Stromal cell of bone marrow (primary cell): Measurements from ENCODE around the gene JPH3.

Source experiments
- DNase-seq: peaks from one replicate; pipeline ENCODE4 v3.0.0-alpha.2; 2012; ENCODE audit warnings: low read depth

JPH3 gene

DNA sequence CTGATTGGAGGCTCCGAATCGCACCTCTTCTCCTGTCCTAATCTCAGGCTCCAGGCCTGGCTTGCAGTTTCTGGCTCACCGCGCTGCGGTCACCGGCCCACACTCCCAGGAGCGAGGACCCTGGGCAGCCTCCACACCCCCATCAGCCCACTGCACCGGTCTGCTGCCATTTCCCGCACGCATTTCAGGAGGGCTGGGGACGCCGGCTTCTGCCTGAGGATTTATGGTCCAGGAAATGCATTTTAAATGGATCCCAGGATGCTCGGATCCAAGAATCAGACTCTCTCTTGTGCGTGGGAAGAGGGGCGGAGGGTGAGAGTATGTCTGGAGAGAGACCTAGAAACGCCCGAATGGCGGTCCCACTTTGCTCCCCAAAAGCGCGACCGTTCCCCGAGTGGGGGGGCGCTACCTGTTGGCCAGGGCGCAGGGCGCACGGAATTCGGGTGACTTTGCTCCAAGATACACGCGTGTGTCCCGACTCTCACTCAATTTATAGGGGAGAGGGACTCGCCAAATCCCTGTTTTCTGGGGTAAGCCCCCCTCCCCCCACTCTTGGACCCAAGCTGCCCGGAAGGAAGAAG, 817 bp upstream of the JPH3 start:
- no peak for DNase-seq

GRCh38 chr16:87602821-87603683, 744 bp downstream of the JPH3 start:
- DNase-seq, result no peak

DNA sequence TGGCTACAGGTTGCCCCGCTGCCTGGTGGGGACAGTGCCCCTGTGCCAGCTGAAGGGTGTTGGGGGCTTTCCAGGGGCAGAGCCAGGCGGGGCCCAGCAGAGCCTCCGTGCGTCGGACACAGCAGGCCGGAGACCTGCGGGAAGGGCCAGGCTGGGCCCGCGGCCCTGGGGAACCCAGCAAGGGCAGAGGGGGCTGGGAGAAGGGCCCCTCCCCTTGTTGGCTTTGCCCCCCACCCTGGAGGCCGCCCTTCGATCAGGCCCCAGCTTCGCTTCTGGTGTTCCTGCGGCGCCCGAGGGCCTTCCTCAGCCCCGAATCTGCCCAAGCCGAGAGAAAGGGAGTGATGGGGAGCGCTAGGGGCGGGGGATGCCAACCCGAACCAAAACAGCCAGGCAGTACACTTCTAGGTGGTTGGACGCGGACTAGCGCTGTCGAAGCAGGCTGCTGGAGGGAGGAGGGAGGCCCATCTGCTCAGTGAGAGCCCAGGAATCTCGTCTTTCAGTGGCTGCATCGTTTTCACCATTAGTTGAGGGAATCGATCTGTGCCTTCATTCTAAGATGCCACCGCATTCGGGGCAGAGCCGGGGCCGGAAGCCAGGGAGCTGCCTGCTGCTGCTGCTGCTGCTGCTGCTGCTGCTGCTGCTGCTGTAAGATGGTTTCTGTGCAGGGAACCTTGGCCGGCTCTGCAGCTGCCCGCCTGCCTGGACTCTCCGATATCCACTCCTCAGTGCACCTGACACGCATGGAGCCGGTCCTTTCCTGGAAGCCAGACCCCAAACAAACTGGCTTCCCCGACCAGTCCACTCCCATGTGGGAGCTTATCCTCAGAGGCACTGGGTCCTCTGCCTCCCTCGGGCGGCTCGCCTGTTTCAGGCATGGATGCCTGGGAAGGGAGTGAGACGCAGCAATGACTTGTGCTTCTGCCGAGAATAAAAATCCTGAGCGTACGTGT, 1.7 kb downstream of the JPH3 start:
- DNase-seq, result no peak

- no peak for DNase-seq
These were observed 2.4 kb downstream of the JPH3 start for GRCh38 chr16:87604634-87605111.

GRCh38 chr16:87607223-87607622, 4.9 kb downstream of the JPH3 start:
- DNase-seq, result no peak

GRCh38 chr16:87607871-87608270, 5.6 kb downstream of the JPH3 start:
- no peak for DNase-seq

GRCh38 chr16:87608400-87608985, 6.2 kb downstream of the JPH3 start:
- DNase-seq, result no peak

DNA sequence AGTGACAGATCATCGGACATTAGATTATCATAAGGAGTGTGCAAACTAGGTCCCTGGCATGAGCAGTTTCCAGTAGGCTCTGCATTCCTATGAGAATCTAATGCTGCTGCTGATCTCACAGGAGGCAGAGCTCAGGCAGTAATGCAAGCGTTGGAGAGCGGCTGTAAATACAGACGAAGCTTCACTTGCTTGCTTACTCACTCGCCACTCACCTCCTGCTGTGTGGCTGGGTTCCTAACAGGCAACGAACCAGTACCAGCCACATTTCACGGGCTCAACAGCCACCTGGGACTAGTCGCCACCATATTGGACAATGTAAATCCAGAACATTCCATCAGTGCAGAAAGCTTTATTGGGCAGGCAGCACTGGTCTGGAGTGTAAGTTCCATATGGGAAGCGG, 7.7 kb downstream of the JPH3 start:
- DNase-seq, result no peak

DNA sequence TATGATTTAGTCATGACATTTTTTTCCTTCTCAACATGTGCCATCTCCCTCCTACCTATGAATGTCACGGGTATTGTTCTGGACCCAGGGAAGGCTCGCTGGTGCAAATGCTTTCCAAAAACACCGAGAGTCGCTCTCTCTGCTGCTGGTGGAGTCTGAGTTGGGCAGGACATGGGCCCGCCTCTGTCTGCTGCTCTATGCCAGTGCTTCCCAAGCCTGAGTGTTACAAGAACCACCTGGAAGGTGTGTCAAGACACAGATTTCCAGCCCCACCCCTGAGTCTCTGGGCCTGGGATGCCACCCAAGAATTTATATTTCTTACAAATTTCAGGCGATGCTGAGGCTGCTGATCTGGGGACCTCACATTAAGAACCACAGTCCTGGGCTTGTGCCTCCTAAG, 9.1 kb downstream of the JPH3 start:
- no peak for DNase-seq

DNA sequence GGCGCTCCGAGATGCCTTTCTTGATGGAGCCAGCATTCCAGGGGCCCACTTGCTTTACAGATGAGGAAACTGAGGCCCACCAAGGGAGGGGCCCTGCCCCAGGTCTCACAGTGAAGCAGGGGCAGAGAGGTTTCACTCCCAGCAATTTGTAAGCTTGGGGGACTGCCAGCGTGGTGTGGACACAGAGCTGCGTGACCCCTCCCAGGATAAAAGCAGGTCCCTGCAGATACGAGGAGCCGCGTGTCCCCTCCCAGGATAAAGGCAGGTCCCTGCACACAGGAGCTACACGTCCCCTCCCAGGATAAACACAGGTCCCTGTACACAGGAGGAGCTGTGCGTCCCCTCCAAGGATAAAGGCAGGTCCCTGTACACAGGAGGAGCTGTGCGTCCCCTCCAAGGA, 11.7 kb downstream of the JPH3 start:
- no peak for DNase-seq

- no peak for DNase-seq
These were observed 13.3 kb downstream of the JPH3 start for GRCh38 chr16:87615621-87616041.

DNA sequence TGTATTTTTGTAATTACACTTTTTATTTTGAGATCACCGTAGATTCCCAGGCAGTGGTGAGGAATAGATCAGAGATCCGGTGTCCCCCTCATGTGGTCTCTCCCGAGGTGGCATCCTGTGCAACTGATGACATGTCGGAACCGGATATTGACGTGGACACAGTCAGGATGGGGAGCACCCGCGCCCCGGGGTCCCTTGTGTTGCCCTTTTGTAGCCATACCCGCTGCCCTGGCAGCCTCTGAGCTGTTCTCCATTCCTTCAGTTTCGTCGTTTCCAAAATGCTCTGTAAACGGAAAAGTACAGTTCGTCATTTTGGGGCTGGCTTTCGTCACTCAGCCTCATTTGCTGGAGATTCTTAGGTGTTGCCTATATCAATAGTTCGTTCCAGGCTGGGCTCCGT, 14.2 kb downstream of the JPH3 start:
- DNase-seq, result no peak

- DNase-seq, result no peak
These were observed 15.9 kb downstream of the JPH3 start for GRCh38 chr16:87618216-87618615.

DNA sequence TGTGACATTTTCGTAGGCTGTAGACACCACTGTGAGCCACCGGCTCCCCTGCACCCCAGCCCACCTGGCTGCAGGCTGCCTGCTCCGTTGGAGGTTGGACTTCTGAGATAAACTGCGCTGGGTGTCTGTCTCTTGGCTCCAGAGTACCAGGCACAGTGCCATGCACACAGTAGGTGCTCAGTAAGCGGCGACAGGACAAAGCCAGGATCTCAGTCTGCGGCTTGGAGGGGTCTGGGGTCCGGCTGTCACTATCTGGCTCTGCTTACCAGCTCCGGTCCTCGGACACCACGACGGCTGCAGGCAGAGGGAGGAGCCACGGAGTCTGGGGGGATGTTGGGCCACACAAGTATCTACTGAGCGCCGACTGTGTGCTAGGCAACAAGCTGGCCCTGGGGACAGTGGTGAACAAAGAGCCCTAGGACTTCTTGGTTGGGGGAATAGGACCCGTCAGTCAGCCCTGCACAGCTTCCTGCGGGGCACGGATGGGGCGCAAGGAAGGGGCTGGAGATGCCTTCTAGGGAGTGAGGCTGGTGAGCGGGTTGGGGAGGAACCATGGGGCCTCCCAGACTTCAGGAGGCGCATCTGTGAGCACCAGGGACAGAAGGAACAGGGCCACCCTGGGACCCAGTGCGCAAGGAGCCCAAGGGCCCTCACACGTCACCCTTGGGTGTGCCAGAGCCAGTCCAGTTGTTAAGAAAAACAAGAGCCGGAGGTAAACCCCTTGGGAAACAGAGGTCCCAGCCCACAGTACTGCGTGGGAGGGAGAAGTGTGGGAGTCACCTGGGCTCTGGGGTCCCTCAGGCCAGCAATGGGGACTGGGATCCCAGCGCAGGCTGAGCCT, 17.3 kb downstream of the JPH3 start:
- no peak for DNase-seq

GRCh38 chr16:87620201-87620495, 17.8 kb downstream of the JPH3 start:
- DNase-seq, result no peak

DNA sequence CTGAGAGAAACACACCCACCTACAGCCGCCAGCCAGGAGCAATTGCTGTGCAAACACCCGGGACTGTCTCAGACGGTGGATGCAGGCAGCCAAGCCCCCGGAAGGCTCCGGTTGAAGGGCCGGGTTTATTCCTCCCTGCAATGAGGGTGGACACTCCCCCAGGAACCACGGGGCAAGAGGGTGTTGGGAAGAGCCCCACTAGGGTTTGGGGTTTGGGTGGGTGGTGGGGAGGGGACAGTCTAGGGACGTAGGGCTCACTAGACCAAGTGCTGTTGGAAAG, 19.2 kb downstream of the JPH3 start:
- DNase-seq, result no peak

GRCh38 chr16:87621976-87622713, 19.8 kb downstream of the JPH3 start:
- no peak for DNase-seq

- DNase-seq, result no peak
These were observed 20.5 kb downstream of the JPH3 start for GRCh38 chr16:87622756-87623319.

DNA sequence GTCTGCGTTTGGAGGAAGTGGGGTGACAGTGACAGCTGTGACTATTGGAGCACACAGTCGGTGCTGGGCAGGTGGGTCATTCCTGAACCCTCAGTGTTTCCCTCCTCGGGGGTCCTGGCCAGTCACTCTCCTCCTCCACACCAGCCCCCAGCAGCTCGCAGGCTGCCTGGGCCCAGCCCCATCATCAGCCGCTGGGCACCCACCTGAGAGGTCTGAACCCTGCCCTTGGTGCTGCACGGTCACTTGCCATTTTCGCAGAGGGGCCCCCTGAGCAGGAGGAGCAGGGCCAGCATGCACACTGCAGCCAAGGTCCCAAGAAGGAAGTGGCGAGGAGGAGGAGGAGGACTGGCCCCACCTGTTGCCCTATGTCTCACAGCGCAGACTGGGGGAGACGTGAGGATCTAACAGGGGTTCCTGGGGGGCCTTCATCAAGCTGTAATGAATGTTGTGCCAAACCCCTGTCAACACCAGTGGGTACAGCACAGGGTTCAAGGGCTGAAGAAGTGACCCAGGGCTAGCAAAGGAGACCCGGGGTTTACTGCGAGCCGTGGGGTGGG, 23.0 kb downstream of the JPH3 start:
- no peak for DNase-seq

- DNase-seq, result no peak
These were observed 24.1 kb downstream of the JPH3 start for GRCh38 chr16:87626401-87626800.
